ENCODE measurements around the gene SOCS6. TPM values are rescaled to one million over a fixed set of nuclear protein-coding genes. Genes with fewer than 3 reads are reported as not detected.

SOCS6 gene
- total and polyA plus RNA-seq, 2 experiments from 2014 or later: 4.4 to 13.3 TPM

Other genes starting within 250 kb of the SOCS6 start
- 24.1 and 31.0 TPM in 2 replicates for gene RTTN, start 83.4 kb upstream of the SOCS6 start, total RNA-seq (2014; rRNA removed; shearing (Covaris generic))
- 7.2 and 7.3 TPM in 2 replicates for gene RTTN, start 83.4 kb upstream of the SOCS6 start, polyA plus RNA-seq (2016; fragmentation: Nextera tagmentation; extraction: Ambion mirVana)

All from GM23338 (cell line).